ENCODE measurements around the gene CHRM1. TPM values are rescaled to one million over a fixed set of nuclear protein-coding genes. Genes with fewer than 3 reads are reported as not detected.

CHRM1 gene
- total RNA-seq, 1 donor from 2014 or later = not detected

DNA sequence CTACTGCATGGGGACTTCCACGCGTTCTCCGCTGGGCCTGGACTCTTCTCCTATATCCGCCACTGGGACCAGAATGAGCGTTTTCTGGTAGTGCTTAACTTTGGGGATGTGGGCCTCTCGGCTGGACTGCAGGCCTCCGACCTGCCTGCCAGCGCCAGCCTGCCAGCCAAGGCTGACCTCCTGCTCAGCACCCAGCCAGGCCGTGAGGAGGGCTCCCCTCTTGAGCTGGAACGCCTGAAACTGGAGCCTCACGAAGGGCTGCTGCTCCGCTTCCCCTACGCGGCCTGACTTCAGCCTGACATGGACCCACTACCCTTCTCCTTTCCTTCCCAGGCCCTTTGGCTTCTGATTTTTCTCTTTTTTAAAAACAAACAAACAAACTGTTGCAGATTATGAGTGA, 32.8 kb downstream of the CHRM1 start:
- H3F3A ChIP-seq (ENCODE audit: low read depth) = peaks cover 68% of the 10 kb centered on the region
- TF ChIP-seq, protein P1, sequence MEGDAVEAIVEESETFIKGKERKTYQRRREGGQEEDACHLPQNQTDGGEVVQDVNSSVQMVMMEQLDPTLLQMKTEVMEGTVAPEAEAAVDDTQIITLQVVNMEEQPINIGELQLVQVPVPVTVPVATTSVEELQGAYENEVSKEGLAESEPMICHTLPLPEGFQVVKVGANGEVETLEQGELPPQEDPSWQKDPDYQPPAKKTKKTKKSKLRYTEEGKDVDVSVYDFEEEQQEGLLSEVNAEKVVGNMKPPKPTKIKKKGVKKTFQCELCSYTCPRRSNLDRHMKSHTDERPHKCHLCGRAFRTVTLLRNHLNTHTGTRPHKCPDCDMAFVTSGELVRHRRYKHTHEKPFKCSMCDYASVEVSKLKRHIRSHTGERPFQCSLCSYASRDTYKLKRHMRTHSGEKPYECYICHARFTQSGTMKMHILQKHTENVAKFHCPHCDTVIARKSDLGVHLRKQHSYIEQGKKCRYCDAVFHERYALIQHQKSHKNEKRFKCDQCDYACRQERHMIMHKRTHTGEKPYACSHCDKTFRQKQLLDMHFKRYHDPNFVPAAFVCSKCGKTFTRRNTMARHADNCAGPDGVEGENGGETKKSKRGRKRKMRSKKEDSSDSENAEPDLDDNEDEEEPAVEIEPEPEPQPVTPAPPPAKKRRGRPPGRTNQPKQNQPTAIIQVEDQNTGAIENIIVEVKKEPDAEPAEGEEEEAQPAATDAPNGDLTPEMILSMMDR (IDR thresholded peaks at IDR 0.05) = no peak
- TF ChIP-seq EZH2 (IDR thresholded peaks at IDR 0.05) (no peak), EZH2phosphoT487 (IDR thresholded peaks at IDR 0.05) (no peak)
- no peaks in the 10 kb centered on the region for H3K9me3 ChIP-seq (ENCODE audit: low read depth)
- H4K20me1 ChIP-seq (ENCODE audit: low read depth) = peaks cover 40% of the 10 kb centered on the region
- H3K27me3 ChIP-seq = no peaks in the 10 kb centered on the region
- H3K36me3 ChIP-seq = peaks cover 6% of the 10 kb centered on the region
- H3K4me2 ChIP-seq = no peak overlapping the region
- peaks cover 36% of the 10 kb centered on the region for H3K79me2 ChIP-seq (ENCODE audit: low read depth)
- H3K9ac ChIP-seq = no peak overlapping the region
- no peak for DNase-seq (ENCODE audit: low spot score)
- no peak overlapping the region for H3K27ac ChIP-seq
- no peaks in the 10 kb centered on the region for H3K9me3 Mint-ChIP-seq
- H2AFZ ChIP-seq (replicated peaks) = no peak overlapping the region
- no peak overlapping the region for H3K4me3 ChIP-seq
- H3K4me1 ChIP-seq = peaks cover 6% of the 10 kb centered on the region
- no peak overlapping the region for H3K4me3 Mint-ChIP-seq
- no peak overlapping the region for H3K27ac Mint-ChIP-seq
- peaks cover 6% of the 10 kb centered on the region for H3K27me3 Mint-ChIP-seq (ENCODE audit: insufficient read depth, low read depth)
- peaks cover 36% of the 10 kb centered on the region for H3K36me3 Mint-ChIP-seq
- peaks cover 23% of the 10 kb centered on the region for H3K4me1 Mint-ChIP-seq

DNA sequence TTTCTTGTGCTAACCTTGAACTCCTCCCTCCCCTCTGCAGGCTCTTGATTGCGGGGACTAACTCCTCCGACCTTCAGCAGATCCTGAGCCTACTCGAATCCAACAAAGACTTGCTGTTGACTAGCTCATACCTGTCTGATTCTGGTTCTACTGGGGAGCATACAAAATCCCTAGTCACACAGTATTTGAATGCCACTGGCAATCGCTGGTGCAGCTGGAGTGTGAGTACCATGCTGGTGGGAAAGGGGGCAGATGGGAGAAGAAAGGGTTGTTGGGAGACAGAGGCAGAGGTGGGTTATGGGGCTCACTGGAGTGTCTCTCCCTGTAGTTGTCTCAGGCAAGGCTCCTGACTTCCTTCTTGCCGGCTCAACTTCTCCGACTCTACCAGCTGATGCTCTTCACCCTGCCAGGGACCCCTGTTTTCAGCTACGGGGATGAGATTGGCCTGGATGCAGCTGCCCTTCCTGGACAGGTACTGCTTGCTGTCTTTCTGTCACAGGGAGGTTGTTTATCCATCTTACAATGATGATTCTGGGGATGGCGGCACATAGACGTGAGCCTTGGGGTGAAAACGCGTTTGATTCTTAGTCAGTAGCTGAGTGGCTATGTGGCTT, 35.9 kb downstream of the CHRM1 start:
- Histone ChIP-seq H3K4me2 (no peak overlapping the region), H4K20me1 (ENCODE audit: low read depth) (peaks cover 50% of the 10 kb centered on the region), H3F3A (ENCODE audit: low read depth) (peaks cover 78% of the 10 kb centered on the region), H2AFZ (replicated peaks) (no peak overlapping the region), H3K9ac (no peak overlapping the region), H3K4me1 (peaks cover 17% of the 10 kb centered on the region), H3K36me3 (peaks cover 6% of the 10 kb centered on the region), H3K27me3 (no peaks in the 10 kb centered on the region), H3K27ac (no peak overlapping the region), H3K9me3 (ENCODE audit: low read depth) (no peaks in the 10 kb centered on the region), H3K4me3 (no peak overlapping the region), H3K79me2 (ENCODE audit: low read depth) (peaks cover 68% of the 10 kb centered on the region)
- Mint-ChIP-seq H3K4me3 (peak overlapping the region; percentile 67), H3K36me3 (peaks cover 49% of the 10 kb centered on the region), H3K27me3 (ENCODE audit: insufficient read depth, low read depth) (peaks cover 5% of the 10 kb centered on the region), H3K9me3 (no peaks in the 10 kb centered on the region), H3K27ac (peak overlapping the region; percentile 72), H3K4me1 (peaks cover 43% of the 10 kb centered on the region)
- no peak for DNase-seq (ENCODE audit: low spot score)
- TF ChIP-seq EZH2phosphoT487 (IDR thresholded peaks at IDR 0.05) = no peak
- TF ChIP-seq, protein P1 (IDR thresholded peaks at IDR 0.05) = no peak
- no peak for TF ChIP-seq EZH2 (IDR thresholded peaks at IDR 0.05)

GRCh38 chr11:62883673-62884072, 37.5 kb downstream of the CHRM1 start:
- Histone ChIP-seq H3K4me1 (peaks cover 29% of the 10 kb centered on the region), H3K4me3 (no peak overlapping the region), H3K4me2 (peak overlapping the region; percentile 95), H3K27ac (no peak overlapping the region), H2AFZ (replicated peaks) (no peak overlapping the region), H3K9ac (no peak overlapping the region), H4K20me1 (ENCODE audit: low read depth) (peaks cover 59% of the 10 kb centered on the region), H3F3A (ENCODE audit: low read depth) (peaks cover 78% of the 10 kb centered on the region), H3K79me2 (ENCODE audit: low read depth) (peaks cover 82% of the 10 kb centered on the region), H3K27me3 (no peaks in the 10 kb centered on the region), H3K36me3 (peaks cover 6% of the 10 kb centered on the region), H3K9me3 (ENCODE audit: low read depth) (no peaks in the 10 kb centered on the region)
- peak overlapping the region; percentile 83 for H3K27ac Mint-ChIP-seq
- H3K4me1 Mint-ChIP-seq = peaks cover 52% of the 10 kb centered on the region
- peaks cover 6% of the 10 kb centered on the region for H3K27me3 Mint-ChIP-seq (ENCODE audit: insufficient read depth, low read depth)
- H3K36me3 Mint-ChIP-seq = peaks cover 36% of the 10 kb centered on the region
- H3K9me3 Mint-ChIP-seq = no peaks in the 10 kb centered on the region
- H3K4me3 Mint-ChIP-seq = peak overlapping the region; percentile 100
- no peak for DNase-seq (ENCODE audit: low spot score)
- TF ChIP-seq EZH2phosphoT487 (IDR thresholded peaks at IDR 0.05) (no peak), EZH2 (IDR thresholded peaks at IDR 0.05) (no peak)
- TF ChIP-seq, protein P1 (IDR thresholded peaks at IDR 0.05) = no peak

Data from neural progenitor cell (in vitro differentiated cells).